Trophoblast cell (in vitro differentiated cells and primary cell): ENCODE data around the gene LRRTM3.

ENCODE experiments used
- DNase-seq, 2 donors: peaks; one replicate each; pipeline ENCODE4 v3.0.0-alpha.2; 2016
- H2AFZ ChIP-seq: 2 replicates; pipeline ENCODE4 v1.6.1; 2013; ENCODE audit warnings: low read length, moderate library complexity, mild to moderate bottlenecking; ENCODE audit not compliant: insufficient read depth, poor library complexity
- H2AK5ac ChIP-seq: 2 replicates; pipeline ENCODE4 v1.6.1; 2013; ENCODE audit warnings: mild to moderate bottlenecking, low read length
- H2BK120ac ChIP-seq: 2 replicates; pipeline ENCODE4 v1.6.1; 2013; ENCODE audit warnings: low read length, mild to moderate bottlenecking, moderate library complexity; ENCODE audit not compliant: insufficient read depth, poor library complexity
- H2BK12ac ChIP-seq: 2 replicates; pipeline ENCODE4 v1.6.1; 2013; ENCODE audit warnings: mild to moderate bottlenecking, low read length, moderate library complexity
- H2BK5ac ChIP-seq: 2 replicates; pipeline ENCODE4 v1.6.1; 2013; ENCODE audit warnings: low read length, low read depth, moderate library complexity, mild to moderate bottlenecking; ENCODE audit not compliant: poor library complexity
- H3K14ac ChIP-seq: 2 replicates; pipeline ENCODE4 v1.6.1; 2013; ENCODE audit warnings: mild to moderate bottlenecking, low read length
- H3K18ac ChIP-seq: 2 replicates; pipeline ENCODE4 v1.6.1; 2013; ENCODE audit warnings: mild to moderate bottlenecking, low read length
- H3K23ac ChIP-seq: 2 replicates; pipeline ENCODE4 v1.6.1; 2013; ENCODE audit warnings: low read length
- H3K27ac ChIP-seq: 2 replicates; pipeline ENCODE4 v1.5.1; 2013; ENCODE audit warnings: low read depth, mild to moderate bottlenecking, inconsistent platforms, low read length, moderate library complexity
- H3K27me3 ChIP-seq: 2 replicates; pipeline ENCODE4 v1.6.1; 2013; ENCODE audit warnings: inconsistent platforms, mild to moderate bottlenecking, low read length, moderate library complexity; ENCODE audit not compliant: insufficient read depth
- H3K36me3 ChIP-seq, 2 experiments: 1 replicate in 1 of 2; 2 replicates in 1 of 2; pipeline ENCODE4 v1.6.1; 2013; ENCODE audit warnings: low read length in 2 of 2, mild to moderate bottlenecking in 2 of 2, moderate library complexity in 1 of 2; ENCODE audit not compliant: insufficient read depth in 2 of 2, control insufficient read depth in 1 of 2
- H3K4ac ChIP-seq: 2 replicates; pipeline ENCODE4 v1.6.1; 2013; ENCODE audit warnings: low read depth, mild to moderate bottlenecking, low read length, moderate library complexity
- H3K4me1 ChIP-seq, 2 experiments: 1 replicate in 1 of 2; 2 replicates in 1 of 2; pipeline ENCODE4 v1.6.1; 2013; ENCODE audit warnings: low read length in 2 of 2, mild to moderate bottlenecking in 2 of 2, moderate library complexity in 1 of 2; ENCODE audit not compliant: insufficient read depth in 2 of 2, control insufficient read depth in 1 of 2
- H3K4me2 ChIP-seq: 2 replicates; pipeline ENCODE4 v1.6.1; 2013; ENCODE audit warnings: inconsistent platforms, mild to moderate bottlenecking, low read length, moderate library complexity
- H3K4me3 ChIP-seq: 2 replicates; pipeline ENCODE4 v1.5.1; 2013; ENCODE audit warnings: mild to moderate bottlenecking, low read depth, low read length, inconsistent platforms
- H3K79me1 ChIP-seq: one replicate; pipeline ENCODE4 v1.6.1; 2013; ENCODE audit warnings: low read length
- H3K79me2 ChIP-seq: 2 replicates; pipeline ENCODE4 v1.6.1; 2013; ENCODE audit warnings: low read length, mild to moderate bottlenecking; ENCODE audit not compliant: control insufficient read depth, insufficient read depth, poor library complexity
- H3K9ac ChIP-seq: 2 replicates; pipeline ENCODE4 v1.6.1; 2013; ENCODE audit warnings: mild to moderate bottlenecking, low read length
- H3K9me3 ChIP-seq: 2 replicates; pipeline ENCODE4 v1.6.1; 2013; ENCODE audit warnings: low read depth, mild to moderate bottlenecking, control low read depth, inconsistent platforms, low read length; ENCODE audit not compliant: insufficient read depth
- H4K12ac ChIP-seq: 2 replicates; pipeline ENCODE4 v1.6.1; 2013; ENCODE audit warnings: low read depth, mild to moderate bottlenecking, low read length, moderate library complexity
- H4K8ac ChIP-seq: 2 replicates; pipeline ENCODE4 v1.6.1; 2013; ENCODE audit warnings: low read depth, mild to moderate bottlenecking, low read length, moderate library complexity
- H4K91ac ChIP-seq: one replicate; pipeline ENCODE4 v1.6.1; 2013; ENCODE audit warnings: low read depth, mild to moderate bottlenecking, low read length, moderate library complexity
- WGBS: extraction: QIAGEN DNeasy Blood & Tissue Kit; methylation state at CpG from one replicate; pipeline ENCODE4 v1.1.7; 2013; ENCODE audit warnings: missing lambda C conversion rate; ENCODE audit not compliant: insufficient read length, insufficient coverage; ENCODE audit errors: extremely low coverage; 5-methylcytosine and 5-hydroxymethylcytosine counted together

LRRTM3 gene

DNA sequence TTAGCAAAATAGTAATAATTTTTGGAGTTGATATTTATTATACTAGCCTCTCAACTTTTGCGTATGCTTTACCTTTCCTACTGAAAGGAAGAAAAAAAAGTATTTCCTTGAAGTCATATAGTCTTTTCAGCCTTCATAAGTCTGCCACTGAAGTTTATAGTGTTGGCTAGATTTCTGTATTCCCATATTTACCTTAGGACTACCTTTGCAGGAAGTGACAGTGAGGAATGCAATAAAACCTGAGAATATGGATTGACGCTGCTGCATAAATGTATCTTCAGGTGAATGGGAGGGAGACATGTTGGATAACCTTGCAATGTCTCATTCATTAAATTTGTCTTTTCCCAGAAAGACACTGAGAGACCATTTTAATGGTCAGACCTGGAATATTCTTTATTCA, 6.6 kb upstream of the LRRTM3 start:
- Histone ChIP-seq H3K4me3 (no peak overlapping the region), H3K36me3 (no peaks in the 10 kb centered on the region), H4K8ac (no peak overlapping the region), H2AFZ (no peak overlapping the region), H3K14ac (no peak overlapping the region), H3K4me2 (no peak overlapping the region), H2BK5ac (no peak overlapping the region), H2AK5ac (no peak overlapping the region), H3K23ac (no peak overlapping the region), H3K4me1 (no peaks in the 10 kb centered on the region), H3K18ac (no peak overlapping the region), H3K79me1 (no peaks in the 10 kb centered on the region), H4K12ac (no peak overlapping the region), H3K27ac (no peak overlapping the region), H3K79me2 (no peaks in the 10 kb centered on the region), H3K9me3 (no peaks in the 10 kb centered on the region), H4K91ac (no peak overlapping the region), H2BK120ac (no peak overlapping the region), H3K27me3 (no peaks in the 10 kb centered on the region), H3K4ac (no peak overlapping the region), H3K9ac (no peak overlapping the region), H2BK12ac (no peak overlapping the region)
- no peak for DNase-seq
- WGBS: no CpG with 5 or more reads among the region's 2 CpGs

DNA sequence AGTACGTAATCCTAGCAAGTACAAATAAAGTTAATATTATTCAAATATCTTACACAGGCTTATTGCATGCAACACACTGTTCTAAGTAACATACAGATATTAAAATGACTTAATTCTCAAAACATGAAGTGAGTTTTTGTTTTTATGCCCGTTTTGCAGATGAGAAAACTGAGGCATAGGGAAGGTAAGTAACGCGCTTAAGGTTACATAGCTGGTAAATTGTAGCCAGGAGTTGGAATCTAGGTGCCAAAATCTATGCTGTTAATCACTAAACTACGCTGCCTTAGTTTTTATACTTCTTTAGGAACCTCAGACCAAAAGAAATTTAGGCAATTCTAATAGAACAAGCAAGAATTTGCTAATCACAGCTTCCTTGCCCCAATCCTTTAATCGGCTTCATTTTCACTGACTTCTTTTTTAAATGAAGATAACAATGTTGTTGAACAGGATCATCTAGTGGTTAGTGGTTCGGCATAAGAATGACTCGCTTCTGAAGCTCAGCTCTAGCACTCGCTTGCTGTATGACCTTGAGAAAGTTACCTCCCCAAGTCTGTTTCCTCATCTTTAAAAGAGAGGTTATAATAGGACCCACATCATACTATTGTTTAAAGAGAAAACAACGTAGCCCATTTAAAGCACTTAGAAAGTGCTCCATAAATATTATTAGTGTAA, 1.0 kb upstream of the LRRTM3 start:
- Histone ChIP-seq H2BK120ac (no peak overlapping the region), H2BK12ac (no peak overlapping the region), H3K9me3 (no peaks in the 10 kb centered on the region), H4K12ac (no peak overlapping the region), H3K4me1 (no peaks in the 10 kb centered on the region), H3K27me3 (no peaks in the 10 kb centered on the region), H3K79me1 (no peaks in the 10 kb centered on the region), H3K23ac (no peak overlapping the region), H3K18ac (no peak overlapping the region), H3K14ac (no peak overlapping the region), H4K91ac (no peak overlapping the region), H3K4me3 (no peak overlapping the region), H3K27ac (no peak overlapping the region), H4K8ac (no peak overlapping the region), H3K4ac (no peak overlapping the region), H3K4me2 (no peak overlapping the region), H2AK5ac (no peak overlapping the region), H3K36me3 (no peaks in the 10 kb centered on the region), H3K9ac (no peak overlapping the region), H2AFZ (no peak overlapping the region), H3K79me2 (no peaks in the 10 kb centered on the region), H2BK5ac (no peak overlapping the region)
- DNase-seq: peak in 1 of 2 donors; percentile 6
- no CpG with 5 or more reads among the region's 10 CpGs for WGBS

DNA sequence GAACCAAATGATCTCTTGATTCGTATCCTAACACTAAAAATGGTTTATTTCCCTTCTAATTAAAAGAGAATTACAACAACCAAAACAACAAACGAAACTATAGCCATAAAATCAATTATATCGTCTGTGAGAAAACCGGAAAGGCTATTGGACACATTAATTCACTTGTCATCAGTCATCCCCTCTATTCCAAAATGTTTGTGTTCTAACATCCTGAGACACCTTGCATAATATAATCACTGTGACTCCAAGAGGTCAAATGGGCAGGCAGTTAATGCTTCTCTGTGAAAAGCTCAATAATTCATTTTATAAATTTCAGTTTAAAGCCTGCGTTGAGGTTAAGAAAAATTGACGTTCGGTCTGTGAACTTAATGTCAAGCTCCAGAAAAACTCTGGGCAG, 463 bp upstream of the LRRTM3 start:
- no peak overlapping the region for H3K4ac ChIP-seq
- H3K79me2 ChIP-seq: no peaks in the 10 kb centered on the region
- H4K12ac ChIP-seq: no peak overlapping the region
- H2BK120ac ChIP-seq: no peak overlapping the region
- H4K8ac ChIP-seq: no peak overlapping the region
- no peak for DNase-seq
- H2AFZ ChIP-seq: no peak overlapping the region
- no peak overlapping the region for H3K14ac ChIP-seq
- no peaks in the 10 kb centered on the region for H3K4me1 ChIP-seq
- no peak overlapping the region for H3K27ac ChIP-seq
- H3K9me3 ChIP-seq: no peaks in the 10 kb centered on the region
- no peak overlapping the region for H4K91ac ChIP-seq
- no peak overlapping the region for H3K23ac ChIP-seq
- H3K36me3 ChIP-seq: no peaks in the 10 kb centered on the region
- no peaks in the 10 kb centered on the region for H3K27me3 ChIP-seq
- no peak overlapping the region for H3K4me3 ChIP-seq
- no CpG with 5 or more reads among the region's 7 CpGs for WGBS
- H3K79me1 ChIP-seq: no peaks in the 10 kb centered on the region
- H2AK5ac ChIP-seq: no peak overlapping the region
- no peak overlapping the region for H3K4me2 ChIP-seq
- no peak overlapping the region for H2BK12ac ChIP-seq
- no peak overlapping the region for H3K18ac ChIP-seq
- H2BK5ac ChIP-seq: no peak overlapping the region
- H3K9ac ChIP-seq: no peak overlapping the region

DNA sequence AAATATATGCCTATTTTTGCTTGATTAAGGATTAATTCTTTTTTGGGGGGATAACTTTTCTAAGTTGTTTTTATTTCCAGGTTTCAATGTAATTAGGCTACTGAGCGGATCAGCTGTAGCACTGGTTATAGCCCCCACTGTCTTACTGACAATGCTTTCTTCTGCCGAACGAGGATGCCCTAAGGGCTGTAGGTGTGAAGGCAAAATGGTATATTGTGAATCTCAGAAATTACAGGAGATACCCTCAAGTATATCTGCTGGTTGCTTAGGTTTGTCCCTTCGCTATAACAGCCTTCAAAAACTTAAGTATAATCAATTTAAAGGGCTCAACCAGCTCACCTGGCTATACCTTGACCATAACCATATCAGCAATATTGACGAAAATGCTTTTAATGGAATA, 1.0 kb downstream of the LRRTM3 start:
- no peak overlapping the region for H2AK5ac ChIP-seq
- H3K4me1 ChIP-seq: no peaks in the 10 kb centered on the region
- H3K9ac ChIP-seq: no peak overlapping the region
- no peak overlapping the region for H4K12ac ChIP-seq
- H3K18ac ChIP-seq: no peak overlapping the region
- H4K91ac ChIP-seq: no peak overlapping the region
- H3K9me3 ChIP-seq: no peaks in the 10 kb centered on the region
- no peak overlapping the region for H3K4ac ChIP-seq
- no peak overlapping the region for H3K23ac ChIP-seq
- WGBS: no CpG with 5 or more reads among the region's 5 CpGs
- H3K79me2 ChIP-seq: no peaks in the 10 kb centered on the region
- H4K8ac ChIP-seq: no peak overlapping the region
- no peak overlapping the region for H3K4me2 ChIP-seq
- H2BK120ac ChIP-seq: no peak overlapping the region
- no peak overlapping the region for H3K14ac ChIP-seq
- H2BK5ac ChIP-seq: no peak overlapping the region
- H3K27me3 ChIP-seq: no peaks in the 10 kb centered on the region
- no peak overlapping the region for H3K4me3 ChIP-seq
- no peaks in the 10 kb centered on the region for H3K79me1 ChIP-seq
- H2AFZ ChIP-seq: no peak overlapping the region
- no peak overlapping the region for H3K27ac ChIP-seq
- DNase-seq: no peak
- no peak overlapping the region for H2BK12ac ChIP-seq
- H3K36me3 ChIP-seq: no peaks in the 10 kb centered on the region
